Measurements from ENCODE around the gene HTT.

Gene HTT

GRCh38 chr4:3239998-3240920 is 165.8 kb downstream of the HTT start:
- TF ChIP-seq CTCF (IDR thresholded peaks at IDR 0.05) = no peak
- H3K4me2 ChIP-seq (ENCODE audit: low read length) = no peak overlapping the region
- H3K4me3 ChIP-seq (ENCODE audit: low read depth, low read length) = no peak overlapping the region
- no peak overlapping the region for H3K9ac ChIP-seq
- H3K27me3 ChIP-seq (ENCODE audit: control insufficient read depth, insufficient read depth, low read length) = no peaks in the 10 kb centered on the region
- H3K4me1 ChIP-seq = no peaks in the 10 kb centered on the region
- H3K36me3 ChIP-seq (ENCODE audit: control insufficient read depth, insufficient read depth, low read length) = no peaks in the 10 kb centered on the region
- no peaks in the 10 kb centered on the region for H3K79me2 ChIP-seq
- H3K27ac ChIP-seq = no peak overlapping the region
- no peaks in the 10 kb centered on the region for H3K9me3 ChIP-seq (ENCODE audit: control insufficient read depth, low read length)
- H2AFZ ChIP-seq = no peak overlapping the region

- Histone ChIP-seq H3K27ac (no peak overlapping the region), H2AFZ (no peak overlapping the region), H3K4me1 (no peaks in the 10 kb centered on the region), H3K4me3 (ENCODE audit: low read depth, low read length) (no peak overlapping the region), H3K27me3 (ENCODE audit: control insufficient read depth, insufficient read depth, low read length) (no peaks in the 10 kb centered on the region), H3K36me3 (ENCODE audit: control insufficient read depth, insufficient read depth, low read length) (no peaks in the 10 kb centered on the region), H3K9me3 (ENCODE audit: control insufficient read depth, low read length) (no peaks in the 10 kb centered on the region), H3K9ac (no peak overlapping the region), H3K4me2 (ENCODE audit: low read length) (no peak overlapping the region), H3K79me2 (no peaks in the 10 kb centered on the region)
- TF ChIP-seq CTCF (IDR thresholded peaks at IDR 0.05) = no peak
Observed at GRCh38 chr4:3240936-3241522, 166.5 kb downstream of the HTT start.

- H3K9ac ChIP-seq = no peak overlapping the region
- no peak overlapping the region for H3K27ac ChIP-seq
- H3K4me2 ChIP-seq (ENCODE audit: low read length) = no peak overlapping the region
- H3K27me3 ChIP-seq (ENCODE audit: control insufficient read depth, insufficient read depth, low read length) = no peaks in the 10 kb centered on the region
- no peak overlapping the region for H3K4me3 ChIP-seq (ENCODE audit: low read depth, low read length)
- H3K9me3 ChIP-seq (ENCODE audit: control insufficient read depth, low read length) = no peaks in the 10 kb centered on the region
- no peak overlapping the region for H2AFZ ChIP-seq
- no peaks in the 10 kb centered on the region for H3K36me3 ChIP-seq (ENCODE audit: control insufficient read depth, insufficient read depth, low read length)
- no peak for TF ChIP-seq CTCF (IDR thresholded peaks at IDR 0.05)
- H3K79me2 ChIP-seq = no peaks in the 10 kb centered on the region
- no peaks in the 10 kb centered on the region for H3K4me1 ChIP-seq
Observed at GRCh38 chr4:3241898-3242524, 167.5 kb downstream of the HTT start.

DNA sequence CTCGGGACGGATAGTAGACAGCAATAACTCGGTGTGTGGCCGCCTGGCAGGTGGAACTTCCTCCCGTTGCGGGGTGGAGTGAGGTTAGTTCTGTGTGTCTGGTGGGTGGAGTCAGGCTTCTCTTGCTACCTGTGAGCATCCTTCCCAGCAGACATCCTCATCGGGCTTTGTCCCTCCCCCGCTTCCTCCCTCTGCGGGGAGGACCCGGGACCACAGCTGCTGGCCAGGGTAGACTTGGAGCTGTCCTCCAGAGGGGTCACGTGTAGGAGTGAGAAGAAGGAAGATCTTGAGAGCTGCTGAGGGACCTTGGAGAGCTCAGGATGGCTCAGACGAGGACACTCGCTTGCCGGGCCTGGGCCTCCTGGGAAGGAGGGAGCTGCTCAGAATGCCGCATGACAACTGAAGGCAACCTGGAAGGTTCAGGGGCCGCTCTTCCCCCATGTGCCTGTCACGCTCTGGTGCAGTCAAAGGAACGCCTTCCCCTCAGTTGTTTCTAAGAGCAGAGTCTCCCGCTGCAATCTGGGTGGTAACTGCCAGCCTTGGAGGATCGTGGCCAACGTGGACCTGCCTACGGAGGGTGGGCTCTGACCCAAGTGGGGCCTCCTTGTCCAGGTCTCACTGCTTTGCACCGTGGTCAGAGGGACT is 168.8 kb downstream of the HTT start:
- H3K27ac ChIP-seq = no peak overlapping the region
- H2AFZ ChIP-seq = no peak overlapping the region
- no peaks in the 10 kb centered on the region for H3K27me3 ChIP-seq (ENCODE audit: control insufficient read depth, insufficient read depth, low read length)
- no peak overlapping the region for H3K4me3 ChIP-seq (ENCODE audit: low read depth, low read length)
- no peaks in the 10 kb centered on the region for H3K79me2 ChIP-seq
- no peak overlapping the region for H3K4me2 ChIP-seq (ENCODE audit: low read length)
- H3K9me3 ChIP-seq (ENCODE audit: control insufficient read depth, low read length) = no peaks in the 10 kb centered on the region
- TF ChIP-seq CTCF (IDR thresholded peaks at IDR 0.05) = no peak
- H3K36me3 ChIP-seq (ENCODE audit: control insufficient read depth, insufficient read depth, low read length) = no peaks in the 10 kb centered on the region
- no peaks in the 10 kb centered on the region for H3K4me1 ChIP-seq
- no peak overlapping the region for H3K9ac ChIP-seq
